Body of pancreas (tissue), 4 donors: ENCODE measurements around the gene IER5L. TPM values are rescaled to one million over a fixed set of nuclear protein-coding genes. Genes with fewer than 3 reads are reported as not detected.

Experiments
- ATAC-seq: fragments of 150-250 bp; one replicate; pipeline ENCODE4 v1.9.1; 2016
- DNase-seq, 4 donors: peaks; one replicate each; pipeline ENCODE4 v3.0.0-alpha.2; 2019
- H3K27ac ChIP-seq, 4 donors: fragments of 200-600 bp; sonication (generic); 1 replicate in 3 of 4; 2 replicates in 1 of 4; pipeline versions ENCODE4 v1.5.1 to v1.6.1; 2016 to 2019; ENCODE audit warnings: mild to moderate bottlenecking in 1 of 4, mixed read lengths in 1 of 4, moderate library complexity in 1 of 4
- H3K27me3 ChIP-seq, 2 donors: fragments of 200-600 bp; sonication (generic); one replicate each; pipeline ENCODE4 v1.6.0; 2016; ENCODE audit warnings: mild to moderate bottlenecking in 1 of 2
- H3K36me3 ChIP-seq, 2 donors: fragments of 200-600 bp; sonication (generic); replicated peaks in 1 of 2; 2 replicates each; pipeline ENCODE4 v1.5.1; 2016; ENCODE audit warnings: low read depth in 2 of 2; ENCODE audit not compliant: insufficient read depth in 1 of 2
- H3K4me1 ChIP-seq: fragments of 200-600 bp; sonication (generic); one replicate; pipeline ENCODE4 v1.6.0; 2016
- H3K4me3 ChIP-seq, 2 donors: fragments of 200-600 bp; sonication (generic); 1 replicate in 1 of 2; 2 replicates in 1 of 2; pipeline ENCODE4 v1.5.1; 2016 to 2019
- H3K9me3 ChIP-seq, 3 donors: fragments of 200-600 bp; sonication (generic); 1 replicate in 2 of 3; 2 replicates in 1 of 3; pipeline ENCODE4 v1.5.1; 2016
- CTCF ChIP-seq, 7 experiments: fragments of 450-650 bp in 4 of 7; fragments of 200-600 bp in 3 of 7; sonication (generic) in 3 of 7; IDR thresholded peaks; one replicate each; pipeline ENCODE4 v1.5.1; 2016 to 2019; ENCODE audit warnings: antibody characterized with exemption in 7 of 7
- POLR2A ChIP-seq, 3 donors: fragments of 450-650 bp; IDR thresholded peaks; one replicate each; pipeline ENCODE4 v1.6.1; 2016; ENCODE audit warnings: antibody characterized with exemption in 3 of 3, mild to moderate bottlenecking in 2 of 3
- WGBS, 2 donors: methylation state at CpG; one replicate each; pipeline ENCODE4 v1.1.5; 2017; 5-methylcytosine and 5-hydroxymethylcytosine counted together
- intact Hi-C: fragments of 100-400 bp; cut with DNase I; formaldehyde crosslinking; loops from one replicate; pipeline ENCODE4 v1.15.1; 2023
- total RNA-seq, 2 donors: library from RNA; depleted of rRNA; stranded (reverse); fragments of >200 nt; gene quantifications; one replicate each; pipeline ENCODE4 v1.1.0, GENCODE V29; 2016

IER5L gene
- total RNA-seq, 2 donors from 2014 or later, result 3.0 to 4.4 TPM

GRCh38 chr9:129220771-129221170 is 42.7 kb upstream of the IER5L start:
- intact Hi-C loops, result no loop called here
- ATAC-seq (no peak), DNase-seq (no peak)
- Histone ChIP-seq H3K27me3 (no peaks in the 10 kb centered on the region), H3K4me1 (no peaks in the 10 kb centered on the region), H3K36me3 (no peaks in the 10 kb centered on the region), H3K9me3 (no peaks in the 10 kb centered on the region), H3K4me3 (no peak overlapping the region), H3K27ac (no peak overlapping the region)
- TF ChIP-seq POLR2A (IDR thresholded peaks at IDR 0.05) (no peak), CTCF (IDR thresholded peaks at IDR 0.05) (no peak)
- WGBS, 2 donors, result 83 to 87% methylated on average over 6 of the region's 6 CpGs

DNA sequence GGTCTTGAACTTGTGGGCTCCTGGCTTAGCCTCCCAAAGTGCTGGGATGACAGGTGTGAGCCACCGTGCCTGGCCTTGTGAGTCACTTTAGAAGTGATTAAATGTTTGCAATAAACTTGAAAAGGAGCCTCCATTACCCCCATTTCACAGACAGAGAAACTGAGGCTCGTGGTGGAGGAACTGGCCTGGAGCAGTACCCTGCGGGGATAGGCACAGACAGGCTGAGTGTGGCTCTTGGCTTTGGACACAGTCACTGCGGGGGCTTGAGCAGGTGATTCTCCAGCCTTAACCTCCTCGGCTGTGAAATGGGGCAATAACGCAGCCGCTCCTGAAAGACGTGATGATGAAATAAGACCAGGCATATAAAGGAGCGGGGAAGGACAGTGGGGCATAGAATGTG is 40.9 kb upstream of the IER5L start:
- DNase-seq (no peak), ATAC-seq (no peak)
- Histone ChIP-seq H3K4me1 (no peaks in the 10 kb centered on the region), H3K36me3 (no peaks in the 10 kb centered on the region), H3K27ac (no peak overlapping the region), H3K9me3 (no peaks in the 10 kb centered on the region), H3K27me3 (no peaks in the 10 kb centered on the region), H3K4me3 (no peak overlapping the region)
- no peak for TF ChIP-seq POLR2A (IDR thresholded peaks at IDR 0.05)
- no peak for TF ChIP-seq CTCF (IDR thresholded peaks at IDR 0.05)
- intact Hi-C loops, result no loop called here
- 76% methylated on average over 9 of the region's 9 CpGs for WGBS, 2 donors

DNA sequence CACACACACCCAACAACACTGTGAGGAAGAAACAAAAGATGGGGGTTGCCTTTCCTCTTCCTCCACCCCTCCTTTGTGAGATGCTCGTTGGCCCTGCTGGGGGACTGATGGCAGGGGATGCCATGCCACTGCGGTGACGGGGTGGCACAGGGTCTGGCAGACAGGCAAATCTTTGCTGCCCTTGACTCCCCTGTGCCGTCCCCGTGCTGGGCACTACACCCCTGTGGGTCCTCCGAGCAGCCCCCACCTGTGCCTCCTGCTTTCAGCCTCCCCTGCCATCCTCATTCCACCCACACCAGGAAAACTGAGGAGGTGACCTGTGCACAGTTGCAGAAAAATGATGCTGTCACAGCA is 40.2 kb upstream of the IER5L start:
- Histone ChIP-seq H3K4me3 (no peak overlapping the region), H3K4me1 (no peaks in the 10 kb centered on the region), H3K36me3 (no peaks in the 10 kb centered on the region), H3K27ac (no peak overlapping the region), H3K27me3 (no peaks in the 10 kb centered on the region), H3K9me3 (no peaks in the 10 kb centered on the region)
- TF ChIP-seq CTCF (IDR thresholded peaks at IDR 0.05), result no peak
- TF ChIP-seq POLR2A (IDR thresholded peaks at IDR 0.05), result no peak
- intact Hi-C loops, result no loop called here
- no peak for ATAC-seq
- 70 to 73% methylated on average over 6 of the region's 6 CpGs for WGBS, 2 donors
- DNase-seq, result no peak

- Histone ChIP-seq H3K4me3 (no peak overlapping the region), H3K27me3 (no peaks in the 10 kb centered on the region), H3K9me3 (no peaks in the 10 kb centered on the region), H3K27ac (no peak overlapping the region), H3K36me3 (no peaks in the 10 kb centered on the region), H3K4me1 (no peaks in the 10 kb centered on the region)
- WGBS, 2 donors, result 91 to 98% methylated on average over 5 of the region's 5 CpGs
- DNase-seq, result no peak
- no peak for ATAC-seq
- no peak for TF ChIP-seq CTCF (IDR thresholded peaks at IDR 0.05)
- TF ChIP-seq POLR2A (IDR thresholded peaks at IDR 0.05), result no peak
- intact Hi-C loops, result no loop called here
Observed at GRCh38 chr9:129213551-129213950, 35.5 kb upstream of the IER5L start.

DNA sequence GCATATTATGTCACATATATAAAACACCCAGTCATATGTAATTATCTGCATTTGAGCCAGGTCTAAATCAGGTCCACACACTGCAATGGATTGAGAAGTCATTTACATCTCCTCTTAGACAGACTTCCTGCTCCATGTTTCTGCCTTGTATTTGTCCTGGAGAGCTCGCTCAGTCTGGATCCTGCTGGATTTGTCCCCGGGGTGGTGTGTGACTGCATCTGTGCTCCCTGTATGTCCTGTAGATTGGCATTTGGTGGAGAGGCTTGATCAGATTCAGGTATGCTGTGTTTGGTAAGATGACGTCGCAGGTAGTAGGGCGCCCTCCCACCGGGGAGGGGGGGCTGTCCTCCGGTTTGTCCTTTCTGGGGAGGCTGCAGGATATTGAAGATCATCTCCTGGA is 33.6 kb upstream of the IER5L start:
- Histone ChIP-seq H3K36me3 (no peaks in the 10 kb centered on the region), H3K9me3 (no peaks in the 10 kb centered on the region), H3K27ac (no peak overlapping the region), H3K27me3 (no peaks in the 10 kb centered on the region), H3K4me3 (no peak overlapping the region), H3K4me1 (no peaks in the 10 kb centered on the region)
- TF ChIP-seq POLR2A (IDR thresholded peaks at IDR 0.05), result no peak
- TF ChIP-seq CTCF (IDR thresholded peaks at IDR 0.05), result no peak
- intact Hi-C loops, result no loop called here
- 51 to 65% methylated on average over 7 of the region's 7 CpGs for WGBS, 2 donors
- DNase-seq (no peak), ATAC-seq (no peak)
